ENCODE measurements around the gene VRK1.
"Not testable (repeated sequence)": the region's sequence is repeated elsewhere in the genome, so short reads cannot be mapped to it uniquely, and the experiment has no call there.

VRK1 gene

DNA sequence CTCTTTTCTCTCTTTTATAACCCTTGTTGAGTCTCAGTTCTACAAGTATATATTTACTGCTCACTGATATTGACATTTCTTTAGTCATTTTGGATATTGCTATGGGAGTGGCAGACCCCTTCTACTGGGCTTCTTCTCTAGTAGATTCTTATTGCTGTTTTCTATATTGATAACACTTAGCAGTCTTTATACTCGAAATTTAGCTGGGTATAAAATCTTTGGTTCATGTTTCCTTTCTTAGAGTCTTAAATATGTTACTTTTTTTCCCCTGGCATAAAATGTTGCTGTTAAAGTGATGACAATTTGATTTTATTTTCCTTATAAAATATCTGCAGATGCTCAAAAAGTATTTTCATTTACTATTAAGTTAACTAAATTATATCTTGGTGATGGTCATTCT lies 32.6 kb downstream of the VRK1 start:
- DNase-seq: no peak

DNA sequence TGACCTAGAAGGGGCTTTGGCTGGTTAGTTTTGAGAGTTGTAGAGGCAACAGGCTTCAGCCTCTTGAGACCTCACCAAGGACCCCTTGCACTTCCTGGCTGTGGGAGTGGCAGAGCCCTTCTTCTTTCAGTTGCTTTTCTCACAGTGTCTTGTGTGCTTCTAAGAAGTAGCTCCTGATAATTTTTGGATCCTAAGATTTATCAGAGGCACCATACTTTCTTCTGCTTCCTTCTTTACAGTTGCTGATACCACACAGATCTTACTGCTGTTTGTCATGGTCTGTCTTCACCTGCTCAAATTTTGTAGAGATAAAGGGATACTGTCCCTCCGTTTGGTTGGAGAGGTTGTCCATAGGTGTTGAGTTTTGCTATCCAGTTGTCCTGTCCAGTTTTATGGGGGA lies 33.8 kb downstream of the VRK1 start:
- no peak for DNase-seq

DNA sequence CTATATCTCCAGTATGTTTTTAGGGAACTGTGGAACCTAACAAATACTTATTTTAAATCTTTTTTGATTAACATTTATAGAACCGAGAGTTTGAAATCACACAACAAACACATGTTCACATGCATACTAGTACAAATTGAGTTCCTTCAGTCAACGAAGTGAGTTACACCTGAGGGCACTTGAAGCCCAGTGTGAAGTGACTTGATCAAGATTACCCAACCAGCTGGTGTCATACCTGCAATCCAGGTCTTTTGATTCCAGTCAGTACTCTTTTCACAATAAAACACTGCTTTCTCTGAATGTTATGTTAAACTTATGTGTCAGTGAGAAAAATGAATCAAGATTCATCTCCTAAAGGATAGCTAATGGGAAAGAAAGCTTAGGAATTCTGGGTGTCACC lies 35.2 kb downstream of the VRK1 start:
- no peak for DNase-seq

- DNase-seq: no peak
Measured at GRCh38 chr14:96838449-96838848, 41.3 kb downstream of the VRK1 start.

- no peak for DNase-seq
Measured at GRCh38 chr14:96839251-96839650, 42.1 kb downstream of the VRK1 start.

DNA sequence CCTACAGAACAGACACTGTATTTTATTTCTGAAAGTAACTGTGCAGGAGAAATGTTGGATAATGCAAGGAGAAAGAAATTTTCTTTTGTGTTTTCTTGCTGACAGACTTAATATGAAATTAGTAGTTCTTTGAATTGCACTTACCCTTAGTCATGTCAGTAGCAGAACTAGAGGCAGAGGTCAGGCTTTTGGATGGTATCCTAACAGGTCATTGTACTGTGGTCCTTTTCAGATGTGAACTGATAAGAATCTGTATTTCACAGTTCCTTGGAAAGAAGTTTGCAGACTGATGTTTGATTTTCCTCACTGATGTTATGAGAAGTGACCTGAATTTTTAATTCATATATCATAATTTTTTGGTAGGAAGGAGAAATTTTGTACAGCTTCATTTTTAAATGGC lies 46.0 kb downstream of the VRK1 start:
- no peak for DNase-seq

DNA sequence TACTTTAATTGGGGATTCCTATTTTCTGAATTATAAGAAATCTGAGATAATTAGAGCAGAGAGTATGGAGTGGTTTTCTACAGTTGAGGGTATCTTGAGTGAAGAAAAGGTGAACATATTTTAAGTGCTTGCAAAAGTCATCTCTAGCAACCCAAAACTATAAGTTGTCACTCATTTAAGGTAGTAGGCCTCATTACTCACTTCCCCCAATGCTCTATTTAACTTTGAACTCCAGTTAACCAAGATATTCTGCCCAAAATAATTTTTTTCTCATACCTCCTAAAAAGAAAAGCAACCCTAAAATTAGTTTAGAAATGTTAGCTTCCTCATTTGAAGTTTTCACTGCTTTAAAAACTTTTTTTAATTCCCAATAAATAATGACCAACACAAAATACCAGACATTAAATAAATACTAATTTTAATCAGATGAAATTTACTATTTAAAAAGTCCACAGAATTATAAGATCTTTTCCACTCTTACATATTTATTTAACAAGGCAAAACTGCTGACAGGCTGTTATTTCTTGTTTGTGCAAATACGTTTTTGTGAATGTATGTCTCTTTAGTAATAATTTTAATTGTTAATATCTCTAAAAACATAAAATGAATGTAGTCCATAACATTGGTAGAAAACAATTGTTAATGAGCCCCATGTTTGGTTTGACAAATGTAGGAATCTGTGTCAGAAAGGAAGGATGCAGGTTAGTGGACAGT lies 47.8 kb downstream of the VRK1 start:
- no peak for DNase-seq

DNA sequence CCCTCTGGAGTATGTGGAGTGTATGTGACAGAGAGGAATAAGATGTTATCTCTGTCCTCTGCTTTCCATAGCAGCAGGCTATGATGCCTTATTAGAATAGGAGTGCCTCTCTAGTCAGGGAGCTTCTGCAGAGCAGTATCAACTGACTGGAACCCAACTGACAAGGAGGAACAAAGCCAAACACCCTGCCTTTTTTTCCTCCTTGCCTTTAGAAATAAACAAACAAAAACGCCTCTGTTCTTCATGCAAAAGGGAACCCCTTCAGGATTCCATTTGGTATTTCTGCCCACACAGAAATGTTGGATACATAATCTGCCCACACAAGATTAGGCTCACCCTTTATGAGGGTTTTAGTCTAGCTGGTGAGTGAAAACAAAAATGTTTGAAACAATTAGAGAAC lies 50.3 kb downstream of the VRK1 start:
- DNase-seq: no peak

DNA sequence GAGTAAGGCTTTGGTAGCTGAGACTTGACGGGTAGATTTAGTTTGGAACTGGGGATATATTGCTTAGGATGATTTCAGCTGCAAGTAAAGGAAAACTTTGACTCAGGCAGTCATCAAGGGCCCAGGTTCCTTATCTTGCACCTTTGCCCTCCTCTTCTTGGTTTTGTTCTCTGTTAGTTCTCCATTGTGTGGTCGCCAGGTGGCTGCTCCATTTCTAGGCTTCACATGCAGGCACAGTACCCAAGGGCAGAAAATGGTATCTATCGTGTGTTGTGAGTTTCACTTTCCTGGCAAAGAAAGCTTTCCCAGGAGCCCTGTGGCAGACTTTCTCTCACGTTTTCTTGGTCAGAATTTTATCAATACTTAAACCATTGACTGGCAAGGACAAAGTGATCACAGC lies 50.8 kb downstream of the VRK1 start:
- DNase-seq: no peak

DNA sequence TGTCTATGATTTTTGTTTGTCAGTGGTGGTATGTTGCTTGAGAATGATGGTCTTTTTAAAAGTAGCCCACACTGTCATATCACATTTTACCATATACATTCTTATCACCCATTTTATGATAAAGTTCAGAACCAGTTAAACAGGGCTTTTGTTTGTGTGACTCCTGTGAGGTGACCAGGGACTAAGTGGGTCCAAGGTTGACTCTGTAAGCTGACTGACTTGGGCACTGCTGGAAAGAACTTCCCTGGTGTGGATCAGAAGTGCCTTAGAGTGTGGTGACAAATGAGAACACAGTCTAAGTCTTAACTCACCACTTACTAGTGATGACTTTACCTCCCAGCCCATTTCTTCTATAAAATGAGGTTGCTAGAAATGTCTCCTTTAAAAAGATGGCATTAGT lies 52.6 kb downstream of the VRK1 start:
- no peak for DNase-seq

DNA sequence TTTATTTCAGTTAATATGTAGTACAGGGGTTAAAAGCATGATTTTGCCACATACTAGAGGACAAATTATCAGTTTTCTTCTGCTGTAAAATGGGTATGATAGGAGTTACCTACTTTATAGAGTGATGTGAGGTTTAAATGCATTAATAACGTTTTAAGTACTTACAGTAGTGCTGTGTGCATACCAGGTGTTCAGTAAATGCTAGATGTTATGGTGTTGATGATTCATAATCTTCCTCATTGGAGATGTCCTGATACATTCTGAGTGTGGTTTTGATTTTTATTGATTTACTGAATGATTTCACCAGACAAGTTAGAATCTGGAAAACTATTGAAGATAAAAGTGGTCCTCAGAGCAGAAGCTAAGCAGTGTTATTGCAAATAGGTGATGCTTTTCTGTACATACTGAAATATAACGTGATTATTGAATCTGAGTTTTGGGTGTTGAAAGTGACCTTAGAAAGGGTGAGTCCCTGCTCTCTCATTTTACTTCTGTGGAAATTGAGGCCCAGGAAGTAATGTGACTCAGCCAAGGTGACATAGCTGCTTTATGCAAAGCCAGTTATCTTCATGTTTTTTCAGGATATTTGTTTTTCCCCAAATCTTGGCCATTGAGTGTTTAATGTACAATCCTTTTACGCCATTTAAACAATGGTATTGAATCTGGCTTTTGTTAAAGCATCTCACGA lies 54.7 kb downstream of the VRK1 start:
- DNase-seq: no peak

DNA sequence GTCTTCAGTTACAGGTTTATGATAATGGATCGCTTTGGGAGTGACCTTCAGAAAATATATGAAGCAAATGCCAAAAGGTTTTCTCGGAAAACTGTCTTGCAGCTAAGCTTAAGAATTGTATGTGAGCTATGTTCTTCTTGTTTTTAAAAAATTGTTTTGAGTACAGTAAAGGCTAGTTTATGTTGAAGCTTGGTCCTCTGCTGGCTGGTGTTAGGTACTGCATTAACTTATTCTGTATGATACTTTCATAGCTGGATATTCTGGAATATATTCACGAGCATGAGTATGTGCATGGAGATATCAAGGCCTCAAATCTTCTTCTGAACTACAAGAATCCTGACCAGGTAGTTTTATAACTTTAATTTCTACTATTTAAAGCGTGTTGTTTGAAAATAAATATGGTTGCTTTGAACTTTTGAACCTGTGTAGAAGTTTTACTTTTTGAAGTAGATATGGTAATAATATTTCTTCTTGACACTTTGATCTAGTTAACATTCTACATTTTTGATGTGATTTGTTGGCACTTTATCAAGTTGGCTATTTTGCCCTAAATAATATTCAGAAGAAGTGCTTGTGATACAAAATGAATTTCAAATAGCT lies 55.7 kb downstream of the VRK1 start:
- DNase-seq: no peak

- DNase-seq: no peak
Measured at GRCh38 chr14:96858643-96859042, 61.5 kb downstream of the VRK1 start.

DNA sequence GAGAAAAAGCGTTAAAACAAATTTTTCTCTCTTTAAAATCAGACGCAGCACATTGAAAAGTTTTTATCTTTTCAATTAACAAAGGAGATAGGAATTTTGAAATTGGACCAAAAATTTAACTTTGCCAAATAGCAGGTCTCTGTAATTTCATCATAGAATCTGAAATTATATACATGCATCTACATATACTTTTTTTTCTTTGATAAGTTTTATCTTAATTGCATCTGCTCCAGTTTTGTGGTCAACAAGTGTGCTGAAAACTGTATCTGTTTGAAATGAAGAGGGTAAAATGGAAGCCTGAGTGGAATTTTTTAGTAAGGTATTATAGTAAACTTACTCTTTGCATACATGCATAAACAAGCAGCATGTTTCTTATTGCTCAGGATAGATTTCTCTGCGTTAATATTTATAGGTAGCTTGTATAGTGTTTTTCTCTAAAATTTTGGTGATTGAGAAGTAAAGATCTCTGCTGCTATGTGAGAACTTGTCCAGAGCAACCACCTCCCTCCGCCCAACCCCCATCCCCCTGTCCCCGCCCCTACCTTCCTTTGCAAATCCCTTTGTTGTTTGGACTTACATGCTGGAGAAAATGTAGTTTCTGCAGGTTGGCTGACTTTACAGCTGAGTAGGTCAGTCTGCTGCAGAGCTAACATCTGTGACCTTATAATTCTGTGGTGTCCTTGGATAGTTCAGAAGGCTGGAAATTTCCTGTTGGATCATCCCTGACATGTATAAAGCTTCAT lies 64.6 kb downstream of the VRK1 start:
- DNase-seq: no peak

- DNase-seq: no peak
Measured at GRCh38 chr14:96863327-96863985, 66.3 kb downstream of the VRK1 start.

GRCh38 chr14:96863986-96864330 lies 66.8 kb downstream of the VRK1 start:
- no peak for DNase-seq

DNA sequence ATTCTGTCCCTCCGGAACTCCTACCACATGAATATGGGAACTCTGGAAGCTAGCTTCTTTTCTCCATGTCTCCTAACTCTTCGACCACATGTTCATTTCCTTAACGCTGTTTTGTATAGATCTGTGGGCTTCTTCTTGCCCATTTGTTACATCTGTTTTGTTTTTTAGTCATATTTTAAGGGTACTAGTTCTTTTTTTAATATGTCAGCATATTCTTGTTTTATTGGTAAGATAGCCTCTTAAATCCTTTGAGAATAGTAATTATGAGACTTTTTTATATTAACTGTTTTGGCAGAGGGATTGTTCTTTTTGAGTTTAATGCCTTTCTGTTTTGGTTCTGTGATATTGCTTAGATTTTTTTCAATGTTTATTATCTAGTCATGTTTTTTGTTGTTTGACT lies 70.5 kb downstream of the VRK1 start:
- no peak for DNase-seq

- DNase-seq: no peak
Measured at GRCh38 chr14:96874127-96874526, 76.9 kb downstream of the VRK1 start.

GRCh38 chr14:96876747-96877146 lies 79.6 kb downstream of the VRK1 start:
- DNase-seq: no peak

DNA sequence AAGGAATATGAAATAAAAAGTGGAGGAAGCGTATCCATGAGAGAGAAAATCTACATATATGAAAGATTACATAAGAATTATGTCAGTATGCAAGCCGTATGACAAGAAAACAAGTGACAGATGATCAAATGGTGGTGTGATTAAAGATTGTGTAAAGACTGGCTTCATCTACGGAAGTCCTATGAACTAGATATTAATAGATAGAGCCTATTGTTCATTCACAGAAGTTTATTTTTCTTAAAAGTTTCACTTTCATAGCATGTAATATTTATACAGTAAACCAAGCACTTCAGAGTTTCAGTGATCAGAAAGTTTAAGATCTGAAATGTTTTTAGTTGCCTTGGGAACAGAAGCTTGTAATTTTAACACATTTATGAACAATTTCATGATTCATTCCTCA lies 84.5 kb downstream of the VRK1 start:
- DNase-seq: no peak

- DNase-seq: not testable (repeated sequence)
Measured at GRCh38 chr14:96883974-96884373, 86.8 kb downstream of the VRK1 start.

GRCh38 chr14:96888158-96888557 lies 91.0 kb downstream of the VRK1 start:
- no peak for DNase-seq

- no peak for DNase-seq
Measured at GRCh38 chr14:96888593-96888992, 91.4 kb downstream of the VRK1 start.
